AG04449 (cell line): ENCODE results near the gene MATN3.

Source experiments
- CTCF ChIA-PET: fragments of 350-600 bp; formaldehyde crosslinking; extraction: SDS; loops from one replicate; lab custom pipeline; 2021; ENCODE audit warnings: antibody characterized with exemption; lab: Yijun Ruan, JAX
- POLR2A ChIA-PET: fragments of 400-600, 350-600 bp; formaldehyde crosslinking; extraction: SDS; loops from one replicate; lab custom pipeline; 2020; ENCODE audit warnings: antibody characterized with exemption, inconsistent platforms; lab: Yijun Ruan, JAX
- DNase-seq: peaks from one replicate; pipeline ENCODE4 v3.0.0-alpha.2; 2010; ENCODE audit warnings: low read depth, low spot score
- H3K4me3 ChIP-seq: 2 replicates; pipeline ENCODE4 v1.5.1; 2011; ENCODE audit warnings: low read depth, mild to moderate bottlenecking, control low read depth, low read length
- CTCF ChIP-seq: IDR thresholded peaks from one replicate; pipeline ENCODE4 v1.5.1; 2011; ENCODE audit warnings: mild to moderate bottlenecking, moderate library complexity, low read length, control low read depth, inconsistent platforms; ENCODE audit not compliant: insufficient read depth; ENCODE audit errors: missing control alignments

Gene MATN3

GRCh38 chr2:19971691-19972090 is 40.8 kb downstream of the MATN3 start:
- DNase-seq: no peak

GRCh38 chr2:19963386-19963785 is 49.1 kb downstream of the MATN3 start:
- no peak for TF ChIP-seq CTCF
- POLR2A ChIA-PET: no interaction called here
- no peak overlapping the region for H3K4me3 ChIP-seq
- no peak for DNase-seq
- CTCF ChIA-PET: interaction anchor here (5.1 kb wide), 1 partner anchor 131 kb away, joined by 24 read pairs; no protein-coding TSS in a partner anchor

More at GRCh38 chr2:19971691-19972090, 40.8 kb downstream of the MATN3 start:
- H3K4me3 ChIP-seq: no peak overlapping the region
- CTCF ChIA-PET: interaction anchor here (5.0 kb wide), 1 partner anchor 15 kb away, joined by 29 read pairs; no protein-coding TSS in a partner anchor
- POLR2A ChIA-PET: no interaction called here
- TF ChIP-seq CTCF: no peak

- TF ChIP-seq CTCF: peak; percentile 80
- no peak overlapping the region for H3K4me3 ChIP-seq
- ChIA-PET POLR2A (interaction anchor here (0.5 kb wide), 1 partner anchor 22 kb away, joined by 3 read pairs; no protein-coding TSS in a partner anchor), CTCF (interaction anchor here (0.6 to 5.7 kb wide), 32 partner anchors 9 to 382 kb away, joined by 3 to 78 read pairs (median 4); partner anchors contain the start of gene WDR35)
- peak; percentile 16 for DNase-seq
Measured at GRCh38 chr2:19955544-19956422, 56.7 kb downstream of the MATN3 start.

GRCh38 chr2:19949071-19949470 is 63.4 kb downstream of the MATN3 start:
- H3K4me3 ChIP-seq: no peak overlapping the region
- POLR2A ChIA-PET: interaction anchor here (0.6 kb wide), 1 partner anchor 31 kb away, joined by 4 read pairs; no protein-coding TSS in a partner anchor
- CTCF ChIA-PET: interaction anchor here (0.9 to 1.1 kb wide), 2 partner anchors 66 to 187 kb away, joined by 3 to 6 read pairs; no protein-coding TSS in a partner anchor

GRCh38 chr2:19947184-19947940 is 65.1 kb downstream of the MATN3 start:
- CTCF ChIA-PET: interaction anchor here (0.9 to 2.8 kb wide), 8 partner anchors 8 to 261 kb away, joined by 3 to 15 read pairs (median 5); no protein-coding TSS in a partner anchor
- DNase-seq: no peak
- H3K4me3 ChIP-seq: no peak overlapping the region
- TF ChIP-seq CTCF: no peak
- POLR2A ChIA-PET: no interaction called here

More at GRCh38 chr2:19949071-19949470, 63.4 kb downstream of the MATN3 start:
- no peak for TF ChIP-seq CTCF
- DNase-seq: peak; percentile 34
